Measurements from ENCODE around the gene MRPL39. TPM values are rescaled to one million over a fixed set of nuclear protein-coding genes. Genes with fewer than 3 reads are reported as not detected.

MRPL39 gene
- total and polyA plus RNA-seq, 9 of the 15 experiments (the other 6 are each of a cell fraction or from before 2014, with no cell fraction given) = 65.4 to 247 (median 105) TPM

- TF ChIP-seq, protein P1, sequence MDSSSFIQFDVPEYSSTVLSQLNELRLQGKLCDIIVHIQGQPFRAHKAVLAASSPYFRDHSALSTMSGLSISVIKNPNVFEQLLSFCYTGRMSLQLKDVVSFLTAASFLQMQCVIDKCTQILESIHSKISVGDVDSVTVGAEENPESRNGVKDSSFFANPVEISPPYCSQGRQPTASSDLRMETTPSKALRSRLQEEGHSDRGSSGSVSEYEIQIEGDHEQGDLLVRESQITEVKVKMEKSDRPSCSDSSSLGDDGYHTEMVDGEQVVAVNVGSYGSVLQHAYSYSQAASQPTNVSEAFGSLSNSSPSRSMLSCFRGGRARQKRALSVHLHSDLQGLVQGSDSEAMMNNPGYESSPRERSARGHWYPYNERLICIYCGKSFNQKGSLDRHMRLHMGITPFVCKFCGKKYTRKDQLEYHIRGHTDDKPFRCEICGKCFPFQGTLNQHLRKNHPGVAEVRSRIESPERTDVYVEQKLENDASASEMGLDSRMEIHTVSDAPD (CRISPR knock-in tag; IDR thresholded peaks at IDR 0.05) = no peak
- peak; percentile 76 for TF ChIP-seq SP1 (CRISPR knock-in tag; IDR thresholded peaks at IDR 0.05)
- TF ChIP-seq, protein P2, sequence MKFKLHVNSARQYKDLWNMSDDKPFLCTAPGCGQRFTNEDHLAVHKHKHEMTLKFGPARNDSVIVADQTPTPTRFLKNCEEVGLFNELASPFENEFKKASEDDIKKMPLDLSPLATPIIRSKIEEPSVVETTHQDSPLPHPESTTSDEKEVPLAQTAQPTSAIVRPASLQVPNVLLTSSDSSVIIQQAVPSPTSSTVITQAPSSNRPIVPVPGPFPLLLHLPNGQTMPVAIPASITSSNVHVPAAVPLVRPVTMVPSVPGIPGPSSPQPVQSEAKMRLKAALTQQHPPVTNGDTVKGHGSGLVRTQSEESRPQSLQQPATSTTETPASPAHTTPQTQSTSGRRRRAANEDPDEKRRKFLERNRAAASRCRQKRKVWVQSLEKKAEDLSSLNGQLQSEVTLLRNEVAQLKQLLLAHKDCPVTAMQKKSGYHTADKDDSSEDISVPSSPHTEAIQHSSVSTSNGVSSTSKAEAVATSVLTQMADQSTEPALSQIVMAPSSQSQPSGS (CRISPR knock-in tag; IDR thresholded peaks at IDR 0.05) = no peak
- TF ChIP-seq ZNF311 (CRISPR knock-in tag; IDR thresholded peaks at IDR 0.05) = no peak
- TF ChIP-seq, protein P3, sequence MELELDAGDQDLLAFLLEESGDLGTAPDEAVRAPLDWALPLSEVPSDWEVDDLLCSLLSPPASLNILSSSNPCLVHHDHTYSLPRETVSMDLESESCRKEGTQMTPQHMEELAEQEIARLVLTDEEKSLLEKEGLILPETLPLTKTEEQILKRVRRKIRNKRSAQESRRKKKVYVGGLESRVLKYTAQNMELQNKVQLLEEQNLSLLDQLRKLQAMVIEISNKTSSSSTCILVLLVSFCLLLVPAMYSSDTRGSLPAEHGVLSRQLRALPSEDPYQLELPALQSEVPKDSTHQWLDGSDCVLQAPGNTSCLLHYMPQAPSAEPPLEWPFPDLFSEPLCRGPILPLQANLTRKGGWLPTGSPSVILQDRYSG (tag; conservative IDR thresholded peaks at IDR 0.05; ENCODE audit: low read depth) = no peak
- no peak for TF ChIP-seq RERE (CRISPR knock-in tag; IDR thresholded peaks at IDR 0.05; ENCODE audit: borderline replicate concordance)
- TF ChIP-seq ZNF133 (CRISPR knock-in tag; IDR thresholded peaks at IDR 0.05) = no peak
- TF ChIP-seq, protein P4, sequence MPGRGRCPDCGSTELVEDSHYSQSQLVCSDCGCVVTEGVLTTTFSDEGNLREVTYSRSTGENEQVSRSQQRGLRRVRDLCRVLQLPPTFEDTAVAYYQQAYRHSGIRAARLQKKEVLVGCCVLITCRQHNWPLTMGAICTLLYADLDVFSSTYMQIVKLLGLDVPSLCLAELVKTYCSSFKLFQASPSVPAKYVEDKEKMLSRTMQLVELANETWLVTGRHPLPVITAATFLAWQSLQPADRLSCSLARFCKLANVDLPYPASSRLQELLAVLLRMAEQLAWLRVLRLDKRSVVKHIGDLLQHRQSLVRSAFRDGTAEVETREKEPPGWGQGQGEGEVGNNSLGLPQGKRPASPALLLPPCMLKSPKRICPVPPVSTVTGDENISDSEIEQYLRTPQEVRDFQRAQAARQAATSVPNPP (IDR thresholded peaks at IDR 0.05; ENCODE audit: borderline replicate concordance, insufficient read depth, insufficient read length) = no peak
- TF ChIP-seq HDAC2 (IDR thresholded peaks at IDR 0.05) = peak; percentile 73; the same call in 1 of the 2 replicates
- peak; percentile 73; the same call in 1 of the 2 replicates for TF ChIP-seq ZBTB9 (CRISPR knock-in tag; IDR thresholded peaks at IDR 0.05)
Measured at GRCh38 chr21:25607151-25608043, at the start of gene MRPL39 (continued).
